SK-N-SH treated with all-trans-retinoic acid at 6 μM for 48 hours (cell line): ENCODE data around the gene MATR3.

Experiments used
- TCF4 ChIP-seq: fragments of 250-450 bp; sonication (Bioruptor Pico); IDR thresholded peaks from 2 replicates; pipeline ENCODE4 v1.8.0; 2021; ENCODE audit warnings: mild to moderate bottlenecking, moderate library complexity, borderline replicate concordance
- ZFP30 ChIP-seq: fragments of 450-650 bp; formaldehyde crosslinking; IDR thresholded peaks from 2 replicates; pipeline ENCODE4 v1.5.0; 2022; ENCODE audit warnings: mild to moderate bottlenecking, moderate library complexity
- TF ChIP-seq, protein P1 (sequence below): fragments of 250-450 bp; sonication (Bioruptor Pico); IDR thresholded peaks from 2 replicates; pipeline ENCODE4 v1.8.0; 2020; ENCODE audit warnings: mild to moderate bottlenecking, moderate library complexity, borderline replicate concordance

DNA sequence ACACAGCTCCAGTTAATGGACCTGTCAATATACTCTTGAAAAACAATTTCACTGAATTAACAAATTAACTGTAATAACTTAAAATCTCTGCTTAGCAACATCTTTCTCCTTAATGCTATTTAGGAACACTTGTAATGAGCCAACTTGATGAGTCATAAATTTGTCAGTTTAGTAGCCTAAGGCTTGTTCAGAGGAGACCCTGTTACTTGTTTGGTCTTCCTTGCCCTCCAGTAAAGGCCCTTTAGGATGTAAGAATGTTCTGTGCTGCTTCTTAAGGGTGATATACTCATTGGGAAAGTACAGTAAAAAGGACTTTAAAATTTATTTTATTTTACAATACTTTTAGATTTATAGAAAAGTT lies 11.4 kb upstream of the MATR3 start:
- no peak for TF ChIP-seq TCF4 (CRISPR knock-in tag)
- TF ChIP-seq, protein P1, sequence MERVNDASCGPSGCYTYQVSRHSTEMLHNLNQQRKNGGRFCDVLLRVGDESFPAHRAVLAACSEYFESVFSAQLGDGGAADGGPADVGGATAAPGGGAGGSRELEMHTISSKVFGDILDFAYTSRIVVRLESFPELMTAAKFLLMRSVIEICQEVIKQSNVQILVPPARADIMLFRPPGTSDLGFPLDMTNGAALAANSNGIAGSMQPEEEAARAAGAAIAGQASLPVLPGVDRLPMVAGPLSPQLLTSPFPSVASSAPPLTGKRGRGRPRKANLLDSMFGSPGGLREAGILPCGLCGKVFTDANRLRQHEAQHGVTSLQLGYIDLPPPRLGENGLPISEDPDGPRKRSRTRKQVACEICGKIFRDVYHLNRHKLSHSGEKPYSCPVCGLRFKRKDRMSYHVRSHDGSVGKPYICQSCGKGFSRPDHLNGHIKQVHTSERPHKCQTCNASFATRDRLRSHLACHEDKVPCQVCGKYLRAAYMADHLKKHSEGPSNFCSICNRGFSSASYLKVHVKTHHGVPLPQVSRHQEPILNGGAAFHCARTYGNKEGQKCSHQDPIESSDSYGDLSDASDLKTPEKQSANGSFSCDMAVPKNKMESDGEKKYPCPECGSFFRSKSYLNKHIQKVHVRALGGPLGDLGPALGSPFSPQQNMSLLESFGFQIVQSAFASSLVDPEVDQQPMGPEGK (CRISPR knock-in tag), result no peak
- TF ChIP-seq ZFP30 (CRISPR knock-in tag), result no peak
